ENCODE results near the gene SPRR2G. TPM values are rescaled to one million over a fixed set of nuclear protein-coding genes. Genes with fewer than 3 reads are reported as not detected.
"Not testable (repeated sequence)": the region's sequence is repeated elsewhere in the genome, so short reads cannot be mapped to it uniquely, and the experiment has no call there.

SPRR2G gene
- polyA plus RNA-seq, 6 donors from 2014 or later: not detected

DNA sequence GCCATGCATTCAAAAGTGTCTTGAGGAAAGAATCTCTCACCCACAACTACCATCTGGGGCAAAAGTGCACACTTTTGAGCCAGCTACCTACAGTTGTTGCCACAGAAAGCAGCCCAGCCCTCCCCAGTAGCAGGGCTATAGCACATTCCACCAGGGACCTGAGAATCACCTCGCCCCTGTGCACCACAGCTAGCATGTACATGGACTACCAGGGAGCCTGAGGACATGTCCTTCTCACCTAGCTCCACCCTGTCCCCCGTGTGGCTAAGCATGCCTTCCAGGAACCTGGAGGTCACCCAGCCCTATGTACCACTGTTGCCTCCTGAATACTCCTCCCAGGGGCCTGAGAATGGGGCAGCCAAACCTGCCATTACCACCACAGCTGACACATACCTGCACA lies 16.9 kb downstream of the SPRR2G start:
- Mint-ChIP-seq H3K27ac (no peak overlapping the region), H3K4me3 (no peak overlapping the region), H3K36me3 (no peaks in the 10 kb centered on the region), H3K9me3 (peaks cover 0 to 8% (median 0%) of the 10 kb centered on the region in 7 donors), H3K4me1 (no peaks in the 10 kb centered on the region), H3K27me3 (peaks cover 22 to 70% (median 61%) of the 10 kb centered on the region in 3 donors)
- no peak for DNase-seq
- no peak for ATAC-seq (ENCODE audit: low read depth in 2 of 2)

DNA sequence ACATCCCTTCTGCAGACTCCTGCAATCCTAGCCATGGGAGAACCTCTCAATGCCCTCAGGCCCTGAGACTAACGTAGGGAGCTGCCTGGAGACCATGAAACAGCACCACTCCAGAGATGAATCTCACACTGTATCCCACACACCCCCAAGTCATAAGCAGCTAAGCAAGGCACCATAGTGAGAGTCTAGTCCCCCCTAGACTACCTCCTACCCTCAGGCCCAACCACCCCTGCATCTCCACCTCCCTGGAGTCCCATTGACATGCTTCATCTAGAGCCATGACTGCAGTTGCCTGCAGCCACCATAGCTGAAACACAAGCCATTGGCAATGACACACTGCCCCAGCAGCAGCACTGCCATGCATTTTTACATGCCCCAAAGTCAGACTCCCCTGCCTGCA lies 17.4 kb downstream of the SPRR2G start:
- ATAC-seq (ENCODE audit: low read depth in 2 of 2) (no peak), DNase-seq (no peak)
- no peak overlapping the region for H3K4me3 Mint-ChIP-seq
- H3K27ac Mint-ChIP-seq: no peak overlapping the region
- H3K27me3 Mint-ChIP-seq: peaks cover 22 to 70% (median 61%) of the 10 kb centered on the region in 3 donors
- H3K9me3 Mint-ChIP-seq: peaks cover 0 to 8% (median 0%) of the 10 kb centered on the region in 7 donors
- H3K36me3 Mint-ChIP-seq: no peaks in the 10 kb centered on the region
- H3K4me1 Mint-ChIP-seq: no peaks in the 10 kb centered on the region

DNA sequence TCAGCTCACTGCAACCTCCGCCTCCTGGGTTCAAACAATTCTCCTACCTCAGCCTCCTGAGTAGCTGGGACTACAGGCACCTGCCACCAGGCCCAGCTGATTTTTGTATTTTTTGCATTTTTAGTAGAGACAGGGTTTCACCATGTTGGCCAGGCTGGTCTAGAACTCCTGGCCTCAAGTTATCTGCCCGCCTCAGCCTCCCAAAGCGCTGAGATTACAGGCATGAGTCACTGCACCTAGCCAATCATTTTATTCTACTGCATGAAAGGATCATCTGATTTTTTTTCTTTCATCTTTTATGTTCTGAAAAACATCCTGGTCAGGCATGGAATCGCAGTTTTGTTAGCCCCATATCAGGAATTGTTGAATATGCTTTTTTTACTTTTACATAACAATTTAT lies 22.0 kb downstream of the SPRR2G start:
- not testable (repeated sequence) for H3K27ac Mint-ChIP-seq; H3K4me3 Mint-ChIP-seq; H3K4me1 Mint-ChIP-seq; ATAC-seq (ENCODE audit: low read depth in 2 of 2); DNase-seq
- Mint-ChIP-seq H3K9me3 (peaks cover 11 to 32% (median 22%) of the 10 kb centered on the region in 7 donors), H3K27me3 (peaks cover 14 to 41% (median 37%) of the 10 kb centered on the region in 3 donors), H3K36me3 (peaks cover 0 to 15% of the 10 kb centered on the region in 2 donors)

DNA sequence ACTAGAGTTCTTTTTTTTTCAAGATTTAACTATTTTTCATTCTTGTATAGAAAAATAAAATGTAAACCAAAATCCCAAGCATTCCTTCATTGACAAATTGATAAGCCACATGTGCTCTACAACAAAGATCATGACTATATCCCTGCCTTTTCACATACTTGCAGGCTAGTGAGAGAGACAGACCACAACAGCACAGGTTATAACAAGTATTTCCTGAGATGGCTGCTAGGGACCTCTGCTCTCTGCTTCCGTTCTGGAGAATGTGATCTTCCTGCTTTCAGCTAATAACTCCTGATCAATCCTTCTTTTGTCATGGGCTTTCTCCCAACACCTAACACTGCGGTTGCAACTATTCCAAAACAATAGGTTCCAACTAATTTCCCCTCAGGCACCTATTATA lies 23.4 kb downstream of the SPRR2G start:
- Mint-ChIP-seq H3K36me3 (peaks cover 0 to 15% of the 10 kb centered on the region in 2 donors), H3K4me3 (no peak overlapping the region), H3K4me1 (no peaks in the 10 kb centered on the region), H3K27me3 (peaks cover 14 to 40% (median 26%) of the 10 kb centered on the region in 3 donors), H3K9me3 (peaks cover 15 to 39% (median 23%) of the 10 kb centered on the region in 7 donors), H3K27ac (no peak overlapping the region)
- no peak for DNase-seq
- no peak for ATAC-seq (ENCODE audit: low read depth in 2 of 2)

DNA sequence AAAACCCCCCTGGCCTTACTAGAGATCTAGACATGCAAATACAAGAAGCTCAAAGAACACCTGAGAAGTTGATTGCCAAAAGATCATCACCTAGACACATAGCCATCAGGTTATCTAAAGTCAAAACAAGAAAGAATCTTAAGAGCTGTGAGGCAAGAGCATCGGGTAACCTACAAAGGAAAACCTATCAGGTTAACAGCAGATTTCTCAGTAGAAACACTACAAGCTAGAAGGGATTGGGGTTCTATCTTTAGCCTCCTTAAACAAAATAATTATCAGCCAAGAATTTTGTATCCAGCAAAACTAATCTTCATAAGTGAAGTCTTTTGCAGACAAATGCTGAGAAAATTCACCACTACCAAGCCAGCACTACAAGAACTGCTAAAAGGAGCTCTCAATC lies 25.2 kb downstream of the SPRR2G start:
- H3K9me3 Mint-ChIP-seq: peaks cover 15 to 39% (median 23%) of the 10 kb centered on the region in 7 donors
- H3K27me3 Mint-ChIP-seq: peaks cover 5 to 26% (median 12%) of the 10 kb centered on the region in 3 donors

DNA sequence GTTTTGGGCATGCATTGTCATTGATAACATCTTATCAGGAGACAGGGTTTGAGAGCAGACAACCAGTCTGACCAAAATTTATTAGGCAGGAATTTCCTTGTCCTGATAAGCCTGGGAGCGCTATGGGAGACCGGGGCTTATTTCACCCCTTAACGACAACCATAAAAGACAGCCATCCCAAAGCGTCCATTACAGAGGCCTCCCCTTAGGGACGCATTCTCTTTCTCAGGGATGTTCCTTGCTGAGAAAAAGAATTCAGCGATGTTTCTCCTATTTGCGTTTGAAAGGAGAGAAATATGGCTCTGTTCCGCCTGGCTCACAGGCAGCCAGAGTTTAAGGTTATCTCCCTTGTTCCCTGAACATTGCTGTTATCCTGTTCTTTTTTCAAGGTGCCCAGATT lies 26.9 kb downstream of the SPRR2G start:
- not testable (repeated sequence) for DNase-seq; H3K27ac Mint-ChIP-seq; H3K4me3 Mint-ChIP-seq; ATAC-seq (ENCODE audit: low read depth in 2 of 2); H3K4me1 Mint-ChIP-seq
- H3K9me3 Mint-ChIP-seq: peaks cover 15 to 39% (median 23%) of the 10 kb centered on the region in 7 donors
- peaks cover 0 to 15% of the 10 kb centered on the region in 2 donors for H3K36me3 Mint-ChIP-seq
- H3K27me3 Mint-ChIP-seq: peaks cover 0 to 25% (median 18%) of the 10 kb centered on the region in 3 donors

More for the DNA sequence above, 25.2 kb downstream of the SPRR2G start:
- DNase-seq (no peak), ATAC-seq (ENCODE audit: low read depth in 2 of 2) (no peak)
- Mint-ChIP-seq H3K4me1 (no peaks in the 10 kb centered on the region), H3K27ac (no peak overlapping the region), H3K36me3 (peaks cover 0 to 15% of the 10 kb centered on the region in 2 donors), H3K4me3 (no peak overlapping the region)

DNA sequence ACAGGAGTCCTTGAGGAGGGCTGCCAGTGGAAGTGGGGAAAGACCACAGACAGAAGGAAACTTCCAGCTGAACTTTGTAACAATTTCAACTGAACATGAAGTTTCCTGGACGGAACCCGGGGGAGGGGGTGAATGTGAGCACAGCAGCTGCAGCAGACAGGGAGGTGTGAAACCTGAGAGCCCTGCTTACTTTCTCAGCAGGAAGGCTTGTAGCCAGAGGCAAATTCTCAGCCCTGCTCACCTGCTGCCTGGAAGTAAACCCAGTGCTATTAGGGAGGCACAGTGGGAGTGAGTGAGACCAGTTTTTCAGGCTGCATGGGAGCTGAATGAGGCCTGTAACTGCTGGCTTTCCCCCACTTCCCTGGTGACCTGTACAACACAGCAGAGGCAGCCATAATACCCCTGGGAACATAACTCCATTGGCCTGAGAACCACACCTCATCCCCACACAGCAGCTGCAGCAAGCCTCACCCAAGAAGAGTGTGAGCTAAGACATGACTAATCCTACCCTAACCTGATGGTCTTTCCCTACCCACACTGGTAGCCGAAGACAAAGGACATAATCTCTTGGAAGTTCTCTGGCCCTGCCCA lies 27.8 kb downstream of the SPRR2G start:
- Mint-ChIP-seq H3K4me3 (peak overlapping the region in 1 of 8 donors; percentile 52), H3K27ac (no peak overlapping the region), H3K9me3 (peaks cover 13 to 39% (median 23%) of the 10 kb centered on the region in 7 donors), H3K27me3 (peaks cover 5 to 30% (median 26%) of the 10 kb centered on the region in 3 donors), H3K4me1 (no peaks in the 10 kb centered on the region), H3K36me3 (peaks cover 0 to 15% of the 10 kb centered on the region in 2 donors)
- ATAC-seq (ENCODE audit: low read depth in 2 of 2): no peak
- no peak for DNase-seq

DNA sequence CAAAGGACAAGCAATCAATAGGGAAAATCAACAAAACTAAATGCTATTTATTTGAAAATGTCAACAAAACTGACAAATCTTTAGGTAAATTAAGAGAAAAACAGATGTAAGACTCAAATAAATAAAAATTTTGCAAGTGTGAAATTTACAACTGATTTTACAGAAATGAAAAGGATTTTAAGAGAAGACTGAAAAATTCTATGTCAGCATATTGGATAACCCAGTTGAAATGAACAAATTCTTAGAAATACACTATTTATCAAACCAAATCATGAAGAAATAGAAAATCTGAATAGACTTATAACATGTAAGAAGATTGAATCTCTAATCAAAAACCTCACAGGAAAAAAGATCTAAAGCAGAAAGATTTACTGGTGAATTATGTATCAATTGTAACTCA lies 29.7 kb downstream of the SPRR2G start:
- DNase-seq (no peak), ATAC-seq (ENCODE audit: low read depth in 2 of 2) (no peak)
- Mint-ChIP-seq H3K4me1 (no peaks in the 10 kb centered on the region), H3K9me3 (peaks cover 12 to 30% (median 16%) of the 10 kb centered on the region in 7 donors), H3K36me3 (peaks cover 0 to 15% of the 10 kb centered on the region in 2 donors), H3K27ac (no peak overlapping the region), H3K27me3 (peaks cover 5 to 42% (median 30%) of the 10 kb centered on the region in 3 donors), H3K4me3 (no peak overlapping the region)

DNA sequence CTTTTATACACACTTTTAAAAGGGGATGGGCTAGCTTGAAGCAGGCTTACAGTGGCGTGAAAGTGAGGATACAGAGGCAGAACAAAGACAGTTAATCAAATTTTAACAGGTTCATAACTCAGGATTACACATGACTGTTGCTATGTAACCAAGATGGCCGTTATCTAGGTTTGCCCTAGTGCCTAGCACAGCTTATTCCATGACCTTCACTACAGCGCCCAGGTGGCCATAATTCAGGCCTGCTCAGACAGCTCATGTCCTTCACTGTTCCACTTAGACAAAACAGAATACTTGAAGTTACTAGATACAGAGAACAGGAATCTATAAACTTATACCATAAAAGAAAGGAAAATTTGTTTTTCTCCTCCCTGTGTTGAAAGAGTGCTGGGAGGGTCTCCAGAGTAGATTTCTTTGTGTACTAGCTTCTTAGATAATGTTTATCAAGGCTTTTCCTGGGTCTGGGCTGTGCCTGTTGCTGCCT lies 31.2 kb downstream of the SPRR2G start:
- peaks cover 0 to 2% of the 10 kb centered on the region in 2 donors for H3K36me3 Mint-ChIP-seq
- DNase-seq: no peak

DNA sequence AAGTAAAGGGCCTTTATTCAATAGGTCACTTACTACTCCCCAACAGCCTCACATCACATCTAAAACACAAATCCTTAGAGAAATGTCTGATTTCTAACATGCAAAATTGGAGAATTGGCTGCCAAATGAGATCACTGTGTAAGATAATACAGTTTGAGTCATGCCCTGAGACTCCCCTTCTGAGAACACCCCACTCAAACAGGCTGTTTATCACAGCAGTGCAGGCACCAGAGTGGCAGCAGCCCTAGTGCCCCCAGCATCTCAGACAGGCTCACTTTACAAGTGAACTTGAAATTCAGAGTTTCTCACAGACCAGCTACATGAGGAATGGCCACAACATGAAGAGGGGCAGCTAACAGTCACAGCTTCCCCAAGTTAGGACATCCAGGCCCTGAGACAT lies 35.4 kb downstream of the SPRR2G start:
- DNase-seq; H3K9me3 Mint-ChIP-seq; H3K36me3 Mint-ChIP-seq; H3K4me1 Mint-ChIP-seq; H3K27ac Mint-ChIP-seq; H3K4me3 Mint-ChIP-seq; ATAC-seq (ENCODE audit: low read depth in 2 of 2): not testable (repeated sequence)
- H3K27me3 Mint-ChIP-seq: peaks cover 20 to 65% (median 36%) of the 10 kb centered on the region in 3 donors

More for the DNA sequence above, 31.2 kb downstream of the SPRR2G start:
- Mint-ChIP-seq H3K27ac (no peak overlapping the region), H3K4me3 (no peak overlapping the region), H3K9me3 (peaks cover under 1 to 18% (median 6%) of the 10 kb centered on the region in 7 donors), H3K27me3 (peaks cover 11 to 56% (median 36%) of the 10 kb centered on the region in 3 donors), H3K4me1 (no peaks in the 10 kb centered on the region)
- ATAC-seq (ENCODE audit: low read depth in 2 of 2): no peak

DNA sequence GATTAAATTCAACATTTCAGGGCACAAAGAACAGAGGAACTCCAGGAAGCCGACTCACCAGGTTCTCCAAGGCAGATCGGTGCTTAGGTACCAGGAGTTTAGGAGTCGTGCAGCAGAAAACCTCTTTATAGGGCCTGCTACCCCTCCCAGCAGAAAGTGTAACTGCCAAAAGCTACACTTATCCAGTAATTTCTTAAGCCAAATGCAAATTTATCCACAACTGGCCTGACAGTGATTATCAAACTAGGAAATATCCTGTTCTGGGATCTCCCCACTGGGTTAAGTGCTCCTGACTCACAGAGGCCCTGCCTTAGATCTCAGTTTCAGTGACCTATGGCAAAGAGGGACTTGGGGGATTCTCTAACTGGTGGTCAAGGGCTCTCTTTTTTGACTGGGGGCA lies 37.3 kb downstream of the SPRR2G start, which contains the start of gene SPRR2F:
Gene SPRR2F (minus strand): TSS at position 101 of the 400 bp plus-strand sequence. CDS start 783 bp downstream, outside the sequence.
- H3K4me1 Mint-ChIP-seq: no peaks in the 10 kb centered on the region
- ATAC-seq (ENCODE audit: low read depth in 2 of 2): no peak
- H3K27ac Mint-ChIP-seq: no peak within 1 kb of the TSS
- H3K4me3 Mint-ChIP-seq: no peak within 1 kb of the TSS
- no peaks in the 10 kb centered on the region for H3K36me3 Mint-ChIP-seq
- H3K27me3 Mint-ChIP-seq: peaks cover 21 to 50% (median 29%) of the 10 kb centered on the region in 3 donors
- peaks cover 0 to 4% (median 2%) of the 10 kb centered on the region in 7 donors for H3K9me3 Mint-ChIP-seq
- DNase-seq: no peak

DNA sequence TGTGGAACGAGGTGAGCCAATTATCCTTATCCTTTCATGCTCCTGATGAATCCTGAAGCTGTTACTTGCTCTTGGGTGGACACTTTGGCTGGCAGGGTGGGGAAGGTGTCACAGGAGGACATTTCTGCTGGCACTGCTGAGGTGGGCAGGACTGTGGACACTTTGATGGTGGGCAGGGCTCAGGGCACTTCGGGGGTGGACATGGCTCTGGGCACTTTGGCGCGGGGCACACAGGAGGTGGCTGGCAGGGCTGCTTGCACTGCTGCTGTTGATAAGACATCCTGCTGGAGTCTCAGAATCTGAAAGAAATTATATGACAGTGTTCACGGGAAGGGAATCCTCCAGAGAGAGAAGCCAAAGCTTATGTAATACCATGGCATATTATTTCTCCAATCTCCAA lies 38.2 kb downstream of the SPRR2G start:
- Mint-ChIP-seq H3K9me3 (peaks cover under 1 to 14% (median 10%) of the 10 kb centered on the region in 7 donors), H3K27me3 (peaks cover 20 to 41% (median 26%) of the 10 kb centered on the region in 3 donors)
- not testable (repeated sequence) for ATAC-seq (ENCODE audit: low read depth in 2 of 2); DNase-seq; H3K4me1 Mint-ChIP-seq; H3K27ac Mint-ChIP-seq; H3K36me3 Mint-ChIP-seq; H3K4me3 Mint-ChIP-seq

DNA sequence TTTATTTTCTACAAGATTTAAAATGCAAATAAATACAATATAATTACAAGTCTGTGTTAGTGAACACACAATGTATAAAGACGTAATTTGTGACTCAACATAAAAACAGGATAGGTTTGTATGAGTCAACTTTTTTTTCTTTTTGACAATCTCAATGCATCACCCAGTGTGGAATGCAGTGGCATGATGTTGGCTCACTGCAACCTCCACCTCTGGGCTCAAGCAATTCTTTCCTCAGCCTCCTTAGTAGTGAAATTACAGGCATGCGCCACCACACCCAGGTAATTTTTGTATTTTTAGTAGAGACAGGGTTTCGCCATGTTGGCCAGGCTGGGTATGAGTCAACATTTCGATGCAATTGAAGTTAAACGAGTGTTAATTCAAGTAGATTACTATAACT lies 50.4 kb downstream of the SPRR2G start:
- DNase-seq (no peak), ATAC-seq (ENCODE audit: low read depth in 2 of 2) (no peak)
- Mint-ChIP-seq H3K27ac (no peak overlapping the region), H3K4me1 (no peaks in the 10 kb centered on the region), H3K27me3 (peaks cover 7 to 38% (median 37%) of the 10 kb centered on the region in 3 donors), H3K9me3 (peaks cover 0 to 15% (median 9%) of the 10 kb centered on the region in 7 donors), H3K4me3 (no peak overlapping the region), H3K36me3 (no peaks in the 10 kb centered on the region)

Measured in naive B cell (primary cell).